Neutrophil (primary cell): ENCODE data around the gene LCN12.

Source experiments
- H3K27ac ChIP-seq: fragments of 200-600 bp; sonication (generic); 2 replicates; pipeline ENCODE4 v1.5.1; 2016; ENCODE audit warnings: mild to moderate bottlenecking, moderate library complexity
- H3K27me3 ChIP-seq: fragments of 200-600 bp; sonication (generic); 2 replicates; pipeline ENCODE4 v1.6.0; 2016; ENCODE audit warnings: mild to moderate bottlenecking
- H3K36me3 ChIP-seq: fragments of 200-600 bp; sonication (generic); 2 replicates; pipeline ENCODE4 v1.5.1; 2017
- H3K4me1 ChIP-seq, 2 experiments: fragments of 200-600 bp in 1 of 2; sonication (generic) in 1 of 2; 1 replicate in 1 of 2; 2 replicates in 1 of 2; pipeline versions ENCODE4 v1.5.1 to v1.6.1; 2013 to 2016; ENCODE audit warnings: low read depth in 1 of 2, low read length in 1 of 2, mild to moderate bottlenecking in 1 of 2, moderate library complexity in 1 of 2; ENCODE audit not compliant: control insufficient read depth in 1 of 2, insufficient read depth in 1 of 2
- H3K4me3 ChIP-seq, 2 experiments: fragments of 200-600 bp in 1 of 2; sonication (generic) in 1 of 2; 1 replicate in 1 of 2; 2 replicates in 1 of 2; pipeline ENCODE4 v1.5.1; 2013 to 2016; ENCODE audit warnings: low read depth in 1 of 2, low read length in 1 of 2, mild to moderate bottlenecking in 1 of 2, moderate library complexity in 1 of 2
- H3K9me3 ChIP-seq: fragments of 200-600 bp; sonication (generic); 2 replicates; pipeline ENCODE4 v1.5.1; 2016
- TF ChIP-seq, protein P1 (sequence below): fragments of 200-600 bp; sonication (generic); IDR thresholded peaks from 2 replicates; pipeline ENCODE4 v1.5.1; 2016; ENCODE audit warnings: antibody characterized with exemption

The LCN12 gene

DNA sequence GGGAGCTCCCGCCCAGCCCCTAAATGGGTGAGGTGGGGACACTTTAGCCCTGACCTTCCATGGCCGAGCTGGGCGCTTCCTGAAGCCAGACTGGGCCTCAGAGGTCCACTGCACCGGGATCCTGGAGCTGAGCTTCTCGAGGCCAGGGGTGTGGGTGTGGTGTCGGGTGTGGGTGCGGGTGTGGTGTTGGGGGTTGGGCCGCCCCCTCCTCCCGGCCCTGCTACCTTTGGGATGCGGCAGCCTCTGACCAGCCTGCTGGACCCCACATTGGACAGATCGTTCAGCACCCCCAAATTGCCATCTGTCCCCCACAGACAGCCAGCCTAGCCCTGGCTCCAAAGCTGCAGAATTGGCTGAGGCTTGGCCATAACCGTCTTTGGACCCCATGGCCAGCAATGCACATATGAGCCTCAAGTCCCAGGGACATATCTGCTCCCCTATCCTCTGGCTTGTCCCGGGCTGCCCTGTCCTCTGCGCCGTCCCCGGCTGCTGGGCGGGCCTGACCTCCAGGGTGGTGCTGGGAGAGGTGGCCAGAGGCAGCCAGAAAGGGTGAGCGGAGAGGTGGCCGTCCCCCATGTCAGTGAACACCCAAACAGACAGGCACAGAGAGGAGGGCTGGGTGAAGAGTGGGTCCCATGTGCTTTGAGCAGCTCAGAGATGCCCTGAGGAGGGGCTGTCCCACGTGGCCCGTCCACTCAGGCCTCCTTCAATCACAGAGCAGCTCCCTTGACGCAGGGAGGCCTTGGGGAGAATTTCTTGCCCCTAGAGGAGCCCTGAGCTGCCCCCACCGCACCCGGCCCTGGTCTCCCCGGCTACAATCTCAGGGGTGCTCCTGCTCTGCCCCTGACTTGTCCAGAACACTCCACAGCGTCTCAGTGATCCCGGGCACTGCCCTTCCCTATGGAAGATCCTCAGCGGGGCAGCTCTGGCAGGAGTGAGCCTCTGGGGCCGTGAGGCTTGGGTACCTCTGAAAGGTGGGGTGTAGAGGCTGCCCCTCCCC lies 21.8 kb downstream of the LCN12 start:
- peaks cover 0 to 12% of the 10 kb centered on the region in 2 experiments for H3K4me1 ChIP-seq
- TF ChIP-seq, protein P1, sequence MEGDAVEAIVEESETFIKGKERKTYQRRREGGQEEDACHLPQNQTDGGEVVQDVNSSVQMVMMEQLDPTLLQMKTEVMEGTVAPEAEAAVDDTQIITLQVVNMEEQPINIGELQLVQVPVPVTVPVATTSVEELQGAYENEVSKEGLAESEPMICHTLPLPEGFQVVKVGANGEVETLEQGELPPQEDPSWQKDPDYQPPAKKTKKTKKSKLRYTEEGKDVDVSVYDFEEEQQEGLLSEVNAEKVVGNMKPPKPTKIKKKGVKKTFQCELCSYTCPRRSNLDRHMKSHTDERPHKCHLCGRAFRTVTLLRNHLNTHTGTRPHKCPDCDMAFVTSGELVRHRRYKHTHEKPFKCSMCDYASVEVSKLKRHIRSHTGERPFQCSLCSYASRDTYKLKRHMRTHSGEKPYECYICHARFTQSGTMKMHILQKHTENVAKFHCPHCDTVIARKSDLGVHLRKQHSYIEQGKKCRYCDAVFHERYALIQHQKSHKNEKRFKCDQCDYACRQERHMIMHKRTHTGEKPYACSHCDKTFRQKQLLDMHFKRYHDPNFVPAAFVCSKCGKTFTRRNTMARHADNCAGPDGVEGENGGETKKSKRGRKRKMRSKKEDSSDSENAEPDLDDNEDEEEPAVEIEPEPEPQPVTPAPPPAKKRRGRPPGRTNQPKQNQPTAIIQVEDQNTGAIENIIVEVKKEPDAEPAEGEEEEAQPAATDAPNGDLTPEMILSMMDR: no peak
- no peaks in the 10 kb centered on the region for H3K9me3 ChIP-seq
- no peak overlapping the region for H3K27ac ChIP-seq
- no peak overlapping the region for H3K4me3 ChIP-seq
- H3K36me3 ChIP-seq: no peaks in the 10 kb centered on the region
- H3K27me3 ChIP-seq: peaks cover 58% of the 10 kb centered on the region

DNA sequence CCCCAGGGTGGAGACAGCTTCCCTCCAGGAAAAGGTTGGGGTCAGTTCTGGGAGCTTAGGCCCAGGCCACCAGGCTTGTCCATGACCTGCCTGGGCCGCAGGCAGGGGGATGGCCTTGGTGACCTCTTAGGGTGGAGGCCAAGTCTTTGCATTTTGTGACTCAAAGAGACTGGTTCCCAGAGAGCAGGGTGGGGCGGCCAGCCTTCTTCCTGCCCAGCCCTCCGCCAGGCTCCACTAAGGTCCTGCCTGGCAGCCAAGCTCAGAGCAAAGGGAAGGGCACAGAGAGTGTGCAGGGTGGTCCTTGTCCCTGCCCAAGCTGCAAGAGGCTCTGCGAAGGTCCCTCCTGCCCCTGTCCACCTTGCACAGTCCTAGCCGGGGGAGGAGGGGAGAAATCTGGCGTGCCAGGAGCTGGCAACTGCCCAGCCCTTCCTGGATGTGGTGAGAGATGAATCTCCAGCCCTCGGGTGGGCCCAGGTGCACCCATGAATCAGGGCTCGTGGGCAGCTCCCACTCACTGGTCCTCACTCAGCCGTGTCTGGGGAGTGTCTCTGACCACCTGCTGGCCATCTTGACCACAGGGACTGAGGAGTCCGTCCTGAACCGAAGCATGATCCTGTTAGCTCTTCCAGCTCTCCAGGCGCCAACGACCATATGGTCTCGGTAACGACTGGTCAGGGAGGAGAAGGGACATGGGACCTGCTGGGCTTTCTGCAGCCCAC lies 22.9 kb downstream of the LCN12 start:
- Histone ChIP-seq H3K27me3 (peaks cover 68% of the 10 kb centered on the region), H3K36me3 (no peaks in the 10 kb centered on the region), H3K4me3 (no peak overlapping the region), H3K27ac (no peak overlapping the region), H3K4me1 (peaks cover 0 to 12% of the 10 kb centered on the region in 2 experiments), H3K9me3 (no peaks in the 10 kb centered on the region)
- TF ChIP-seq, protein P1: no peak

DNA sequence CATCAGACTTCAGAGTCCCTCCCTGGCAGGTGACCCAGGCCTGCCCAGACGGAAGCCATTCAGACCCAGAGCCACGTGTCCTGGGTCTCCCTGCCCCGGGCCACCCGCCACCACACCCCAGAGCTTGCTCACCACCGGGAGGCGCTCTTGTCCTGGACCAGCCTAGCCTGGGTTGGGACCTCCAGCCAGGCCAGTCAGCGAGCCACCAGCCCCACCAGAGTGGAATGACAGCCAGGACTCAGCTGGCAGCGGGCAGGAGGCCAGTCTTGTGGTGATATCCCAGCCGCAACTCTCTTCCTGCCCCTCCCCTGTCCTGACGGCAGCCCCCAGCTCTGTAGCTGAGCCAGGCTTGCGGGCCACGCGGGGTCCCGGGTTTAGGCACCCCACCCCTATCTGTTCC lies 23.6 kb downstream of the LCN12 start:
- TF ChIP-seq, protein P1: no peak
- Histone ChIP-seq H3K36me3 (no peaks in the 10 kb centered on the region), H3K27me3 (peaks cover 75% of the 10 kb centered on the region), H3K9me3 (no peaks in the 10 kb centered on the region), H3K27ac (no peak overlapping the region), H3K4me3 (no peak overlapping the region), H3K4me1 (peaks cover 0 to 12% of the 10 kb centered on the region in 2 experiments)

DNA sequence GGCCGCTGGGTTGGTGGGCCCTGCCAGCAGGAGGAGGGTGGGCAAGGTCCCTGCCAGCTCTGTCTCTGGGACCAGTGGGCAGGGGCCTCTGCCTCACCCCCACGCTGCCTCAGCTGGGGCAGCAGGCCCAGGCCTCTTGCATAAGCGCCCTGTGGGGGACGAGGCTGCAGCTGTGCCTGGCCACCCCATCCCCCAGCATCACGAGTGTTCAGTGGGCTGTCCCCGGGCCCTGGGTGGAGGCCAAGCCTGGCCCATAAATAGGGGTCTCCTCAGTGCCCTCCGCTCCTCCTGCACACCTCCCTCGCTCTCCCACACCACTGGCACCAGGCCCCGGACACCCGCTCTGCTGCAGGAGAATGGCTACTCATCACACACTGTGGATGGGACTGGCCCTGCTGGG lies 25.1 kb downstream of the LCN12 start, which contains the start of gene PTGDS:
Gene PTGDS, plus strand, starts transcription at position 282 of the 400 bp plus-strand sequence. Its CDS starts 75 bp downstream, at position 357.
- Histone ChIP-seq H3K27me3 (peaks cover 90% of the 10 kb centered on the region), H3K36me3 (no peaks in the 10 kb centered on the region), H3K4me3 (peak within 1 kb of the TSS; percentile 29 to 47), H3K27ac (no peak within 1 kb of the TSS), H3K4me1 (peaks cover 0 to 12% of the 10 kb centered on the region in 2 experiments), H3K9me3 (no peaks in the 10 kb centered on the region)
- TF ChIP-seq, protein P1: no peak

DNA sequence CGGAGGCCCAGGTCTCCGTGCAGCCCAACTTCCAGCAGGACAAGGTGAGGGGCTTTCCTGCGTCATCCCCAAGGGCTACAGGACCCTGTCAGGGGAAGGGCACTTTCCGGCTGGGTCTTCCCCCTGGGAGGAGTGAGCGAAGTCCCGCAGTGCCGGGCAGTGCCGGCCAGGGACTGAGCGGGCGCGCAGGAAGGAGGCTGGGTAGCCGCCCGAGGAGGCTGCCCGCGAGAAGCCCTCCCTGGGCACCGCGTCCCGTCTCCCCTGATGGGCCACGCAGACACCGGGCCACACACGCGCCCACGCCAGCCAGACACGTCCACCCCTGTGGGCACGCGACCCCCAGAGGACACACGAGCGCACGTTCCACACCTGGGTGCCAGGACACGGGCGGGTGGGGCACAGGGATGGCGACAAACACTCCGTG lies 25.6 kb downstream of the LCN12 start:
- no peak overlapping the region for H3K27ac ChIP-seq
- TF ChIP-seq, protein P1: no peak
- no peaks in the 10 kb centered on the region for H3K9me3 ChIP-seq
- H3K27me3 ChIP-seq: peaks cover 94% of the 10 kb centered on the region
- H3K36me3 ChIP-seq: no peaks in the 10 kb centered on the region
- H3K4me1 ChIP-seq: peaks cover 0 to 12% of the 10 kb centered on the region in 2 experiments
- peak overlapping the region; percentile 29 to 47 for H3K4me3 ChIP-seq
